Measurements from ENCODE around the gene PHACTR1. TPM values are rescaled to one million over a fixed set of nuclear protein-coding genes. Genes with fewer than 3 reads are reported as not detected.
"Not testable (repeated sequence)": the region's sequence is repeated elsewhere in the genome, so short reads cannot be mapped to it uniquely, and the experiment has no call there.

The PHACTR1 gene
- total RNA-seq, 4 donors from 2014 or later: 2.0 to 8.3 (median 4.5) TPM

- intact Hi-C loops (cut with DNase I; ENCODE audit: low total_unique reads): no loop called here
- TF ChIP-seq CTCF (IDR thresholded peaks at IDR 0.05): no peak
- TF ChIP-seq POLR2A (IDR thresholded peaks at IDR 0.05): no peak
- Histone ChIP-seq H3K27me3 (no peaks in the 10 kb centered on the region), H3K4me1 (no peaks in the 10 kb centered on the region), H3K9me3 (no peaks in the 10 kb centered on the region), H3K4me3 (no peak overlapping the region), H3K27ac (no peak overlapping the region), H3K36me3 (no peaks in the 10 kb centered on the region)
- DNase-seq: no peak
These were observed 403.0 kb downstream of the PHACTR1 start for GRCh38 chr6:13119549-13119948.

DNA sequence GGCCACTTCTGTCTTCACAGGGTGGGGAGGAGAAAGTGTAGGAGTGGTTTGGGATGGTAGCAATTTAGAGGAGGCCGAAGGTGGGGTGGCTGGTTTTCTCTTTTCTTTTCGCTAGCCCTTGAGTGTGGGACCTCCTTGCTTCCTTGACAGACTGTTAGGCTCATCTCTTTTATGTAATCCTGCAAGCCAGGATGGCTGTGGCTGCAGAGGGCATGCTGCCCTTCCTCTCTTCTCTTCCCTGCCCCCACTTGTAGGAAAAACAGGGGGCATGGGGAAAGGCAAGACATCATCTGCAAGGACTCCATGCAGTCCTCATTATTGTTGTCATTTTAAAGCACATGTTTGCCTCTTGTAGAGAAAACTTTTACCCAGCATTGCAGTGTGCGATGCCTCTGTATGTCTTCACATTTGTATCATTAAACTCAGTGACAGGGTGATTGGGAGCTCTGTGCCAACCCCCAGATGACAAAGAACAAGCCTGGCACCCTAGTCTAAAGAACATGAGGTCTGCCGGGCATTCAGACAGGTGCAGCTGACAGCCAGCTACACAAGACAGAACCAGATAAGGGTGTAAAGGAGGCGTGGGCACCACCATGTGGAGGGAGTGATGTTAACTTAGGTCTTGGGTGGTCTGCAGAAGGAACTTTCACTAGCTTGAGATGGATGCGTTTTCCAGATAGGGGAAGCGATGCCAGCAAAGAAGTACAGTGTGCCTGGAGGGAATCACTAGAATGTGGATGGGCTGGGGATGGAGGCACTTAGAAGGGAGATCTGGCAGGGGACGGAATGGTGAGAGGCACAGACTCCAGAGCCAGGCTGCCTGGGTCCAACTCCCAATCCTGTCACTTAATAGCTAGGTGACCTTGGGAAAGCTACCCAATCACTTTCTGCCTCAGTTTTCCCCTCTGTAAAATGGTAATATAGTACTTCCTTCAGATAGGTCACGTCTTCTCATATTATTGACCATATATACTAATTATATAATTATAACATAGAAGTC lies 404.2 kb downstream of the PHACTR1 start:
- Histone ChIP-seq H3K9me3 (no peaks in the 10 kb centered on the region), H3K27ac (no peak overlapping the region), H3K4me3 (no peak overlapping the region), H3K4me1 (no peaks in the 10 kb centered on the region), H3K27me3 (no peaks in the 10 kb centered on the region), H3K36me3 (no peaks in the 10 kb centered on the region)
- no peak for DNase-seq
- no peak for TF ChIP-seq CTCF (IDR thresholded peaks at IDR 0.05)
- no peak for TF ChIP-seq POLR2A (IDR thresholded peaks at IDR 0.05)
- intact Hi-C loops (cut with DNase I; ENCODE audit: low total_unique reads): no loop called here

DNA sequence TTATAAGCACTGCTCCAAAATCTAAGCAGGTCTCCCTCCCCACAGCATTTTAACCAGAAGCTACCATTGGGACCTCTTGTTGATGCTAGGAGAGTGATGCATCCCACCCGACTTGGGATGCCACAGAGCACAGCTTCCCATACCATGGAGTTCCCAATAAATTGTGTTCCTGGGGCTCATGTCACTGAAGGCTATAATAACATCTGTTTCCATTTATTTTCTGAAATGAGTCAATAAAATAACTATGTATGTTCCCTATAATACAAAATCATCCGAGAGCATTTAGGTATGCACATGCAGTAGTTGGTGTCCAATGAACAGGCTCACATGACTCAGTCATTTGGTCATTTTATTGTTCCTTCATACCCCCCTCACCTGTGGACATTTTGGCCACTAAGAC lies 407.6 kb downstream of the PHACTR1 start:
- intact Hi-C loops (cut with DNase I; ENCODE audit: low total_unique reads): no loop called here
- no peak for TF ChIP-seq POLR2A (IDR thresholded peaks at IDR 0.05)
- TF ChIP-seq CTCF (IDR thresholded peaks at IDR 0.05): no peak
- H3K27me3 ChIP-seq: no peaks in the 10 kb centered on the region
- no peak overlapping the region for H3K27ac ChIP-seq
- no peak for DNase-seq
- no peak overlapping the region for H3K4me3 ChIP-seq
- no peaks in the 10 kb centered on the region for H3K36me3 ChIP-seq
- no peaks in the 10 kb centered on the region for H3K4me1 ChIP-seq
- no peaks in the 10 kb centered on the region for H3K9me3 ChIP-seq

DNA sequence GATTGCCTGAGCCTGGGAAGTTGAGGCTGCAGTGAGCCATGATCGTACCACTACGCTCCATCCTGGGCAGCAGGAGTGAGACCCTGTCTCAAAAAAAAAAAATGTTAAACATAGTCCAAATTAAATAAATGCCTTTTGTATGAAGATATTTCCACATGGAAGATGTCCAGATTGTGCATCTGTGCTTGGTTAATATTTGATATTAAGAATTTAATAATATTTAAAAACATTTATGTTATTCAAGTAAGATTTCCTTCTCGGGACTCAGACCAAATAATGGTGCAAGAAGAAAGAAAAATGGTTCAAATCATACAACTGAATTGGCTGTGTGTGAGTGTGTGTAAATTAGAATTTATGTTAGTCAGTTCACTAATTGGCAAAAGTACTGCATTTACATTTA lies 409.3 kb downstream of the PHACTR1 start:
- Histone ChIP-seq H3K9me3 (no peaks in the 10 kb centered on the region), H3K27me3 (no peaks in the 10 kb centered on the region), H3K27ac (no peak overlapping the region), H3K4me3 (no peak overlapping the region), H3K4me1 (no peaks in the 10 kb centered on the region), H3K36me3 (no peaks in the 10 kb centered on the region)
- intact Hi-C loops (cut with DNase I; ENCODE audit: low total_unique reads): no loop called here
- no peak for DNase-seq
- TF ChIP-seq CTCF (IDR thresholded peaks at IDR 0.05) (no peak), POLR2A (IDR thresholded peaks at IDR 0.05) (no peak)

DNA sequence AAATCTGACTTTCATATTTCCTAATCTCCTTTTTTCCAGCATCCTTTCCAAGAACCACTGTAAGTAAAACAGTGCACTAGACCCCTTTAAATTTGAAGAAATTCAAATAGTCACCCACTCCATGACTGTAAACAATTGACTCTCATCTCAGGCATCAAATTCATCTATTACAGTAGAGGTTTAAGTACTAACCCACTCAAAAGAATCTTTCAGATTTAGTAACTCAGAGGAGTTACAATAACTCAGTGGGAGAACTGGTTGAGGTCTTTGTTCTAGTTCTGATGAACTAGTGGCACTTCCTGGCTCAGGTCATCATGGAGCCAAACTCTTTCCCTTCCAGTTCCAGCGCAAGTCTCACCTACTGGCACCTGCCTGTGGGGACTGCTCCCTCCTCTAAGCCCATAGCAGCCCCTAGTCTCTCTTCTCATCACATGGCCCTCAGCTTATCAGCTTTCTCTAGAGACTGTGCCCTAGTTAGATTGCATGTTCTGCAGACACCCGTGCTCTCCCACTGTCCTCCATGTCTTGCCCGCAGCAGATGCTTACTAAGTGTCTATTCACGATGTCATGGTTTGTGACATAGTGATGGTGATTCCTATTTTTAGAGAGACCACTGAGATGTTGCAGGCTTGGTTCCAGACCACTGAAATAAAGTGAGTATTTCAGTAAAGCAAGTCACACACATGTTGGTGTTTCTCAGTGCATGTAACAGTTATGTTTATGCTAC lies 415.5 kb downstream of the PHACTR1 start:
- intact Hi-C loops (cut with DNase I; ENCODE audit: low total_unique reads): no loop called here
- TF ChIP-seq CTCF (IDR thresholded peaks at IDR 0.05) (no peak), POLR2A (IDR thresholded peaks at IDR 0.05) (no peak)
- no peak overlapping the region for H3K27ac ChIP-seq

DNA sequence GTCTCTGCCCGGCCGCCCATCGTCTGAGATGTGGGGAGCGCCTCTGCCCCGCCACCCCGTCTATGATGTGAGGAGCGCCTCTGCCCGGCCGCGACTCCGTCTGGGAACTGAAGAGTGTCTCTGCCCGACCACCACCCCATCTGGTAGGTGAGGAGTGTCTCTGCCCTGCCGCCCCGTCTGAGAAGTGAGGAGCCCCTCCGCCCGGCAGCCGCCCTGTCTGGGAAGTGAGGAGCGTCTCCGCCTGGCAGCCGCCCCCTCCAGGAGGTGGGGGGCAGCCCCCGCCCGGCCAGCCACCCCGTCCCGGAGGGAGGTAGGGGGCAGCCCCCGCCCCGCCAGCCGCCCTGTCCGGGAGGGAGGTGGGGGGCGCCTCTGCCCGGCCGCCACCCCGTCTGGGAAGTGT lies 417.3 kb downstream of the PHACTR1 start:
- H3K36me3 ChIP-seq; H3K4me1 ChIP-seq; DNase-seq; H3K27ac ChIP-seq; H3K9me3 ChIP-seq; H3K4me3 ChIP-seq; intact Hi-C loops (cut with DNase I; ENCODE audit: low total_unique reads); H3K27me3 ChIP-seq: not testable (repeated sequence)

More for the DNA sequence above, 415.5 kb downstream of the PHACTR1 start:
- Histone ChIP-seq H3K4me3 (no peak overlapping the region), H3K36me3 (no peaks in the 10 kb centered on the region), H3K27me3 (no peaks in the 10 kb centered on the region), H3K4me1 (no peaks in the 10 kb centered on the region), H3K9me3 (no peaks in the 10 kb centered on the region)
- no peak for DNase-seq
